Natural killer cell (primary cell): Measurements from ENCODE around the gene AATK. TPM values are rescaled to one million over a fixed set of nuclear protein-coding genes. Genes with fewer than 3 reads are reported as not detected.

Experiments used
- ATAC-seq, 3 donors: fragments of 150-1000 bp in 2 of 3; fragments of 200-7000 bp in 1 of 3; cut with Tn5 transposase; 1 replicate in 1 of 3; 2 replicates in 2 of 3; pipeline ENCODE4 v1.10.0; 2021; ENCODE audit warnings: mild to moderate bottlenecking in 2 of 3, moderate library complexity in 2 of 3
- DNase-seq, 2 donors: peaks; one replicate each; pipeline versions ENCODE4 v3.0.0 to v3.0.0-alpha.2; 2013 to 2021; ENCODE audit warnings: mixed read lengths in 1 of 2
- H3K27ac ChIP-seq: one replicate; pipeline ENCODE4 v1.5.1; 2013; ENCODE audit warnings: mild to moderate bottlenecking, low read length
- H3K27me3 ChIP-seq: one replicate; pipeline ENCODE4 v1.6.1; 2013; ENCODE audit warnings: low read length; ENCODE audit not compliant: control insufficient read depth, insufficient read depth
- H3K36me3 ChIP-seq: one replicate; pipeline ENCODE4 v1.6.1; 2013; ENCODE audit warnings: low read length; ENCODE audit not compliant: control insufficient read depth, insufficient read depth
- H3K4me1 ChIP-seq: one replicate; pipeline ENCODE4 v1.6.1; 2013; ENCODE audit warnings: low read length; ENCODE audit not compliant: control insufficient read depth, insufficient read depth
- H3K4me3 ChIP-seq: one replicate; pipeline ENCODE4 v1.5.1; 2013; ENCODE audit warnings: low read length
- H3K9me3 ChIP-seq: one replicate; pipeline ENCODE4 v1.6.1; 2013; ENCODE audit warnings: low read length; ENCODE audit not compliant: control insufficient read depth, insufficient read depth
- H3K27ac Mint-ChIP-seq, 2 donors: one replicate each; pipeline ENCODE4 v1.8.0; 2022; ENCODE audit warnings: mild to moderate bottlenecking in 2 of 2, mixed read lengths in 2 of 2, moderate library complexity in 1 of 2
- H3K27me3 Mint-ChIP-seq, 2 donors: one replicate each; pipeline ENCODE4 v1.8.0; 2022; ENCODE audit warnings: low read depth in 2 of 2, mixed read lengths in 2 of 2
- H3K36me3 Mint-ChIP-seq: one replicate; pipeline ENCODE4 v1.8.0; 2022; ENCODE audit warnings: mixed read lengths
- H3K4me1 Mint-ChIP-seq, 2 donors: one replicate each; pipeline ENCODE4 v1.8.0; 2022; ENCODE audit warnings: mixed read lengths in 2 of 2
- H3K4me3 Mint-ChIP-seq: one replicate; pipeline ENCODE4 v1.8.0; 2022; ENCODE audit warnings: mild to moderate bottlenecking, moderate library complexity, mixed read lengths
- H3K9me3 Mint-ChIP-seq, 2 donors: one replicate each; pipeline ENCODE4 v1.8.0; 2022; ENCODE audit warnings: mixed read lengths in 2 of 2
- CTCF ChIP-seq: fragments of 200-600 bp; IDR thresholded peaks from one replicate; pipeline ENCODE4 v1.8.0; 2022; ENCODE audit warnings: antibody characterized with exemption
- WGBS: methylation state at CpG from one replicate; pipeline ENCODE4 v1.1.7; 2013; ENCODE audit warnings: missing lambda C conversion rate; ENCODE audit not compliant: insufficient coverage; 5-methylcytosine and 5-hydroxymethylcytosine counted together
- intact Hi-C: fragments of 100-400 bp; cut with micrococcal nuclease; formaldehyde crosslinking; loops from one replicate; pipeline ENCODE4 v1.14.2; 2022
- total RNA-seq, 4 donors: library from RNA; stranded (reverse); fragments of 120-200 nt in 1 of 4; gene quantifications; one replicate each; pipeline versions ENCODE4 v1.2.3 to v1.2.4, GENCODE V29; 2013 to 2022

Gene AATK
- total RNA-seq, 3 donors from 2014 or later (not counting 1 experiment from before 2014, with no cell fraction given): 8.5 to 13.7 (median 10.4) TPM

- H3K4me3 Mint-ChIP-seq: no peak overlapping the region
- Histone ChIP-seq H3K36me3 (no peaks in the 10 kb centered on the region), H3K9me3 (no peaks in the 10 kb centered on the region), H3K4me3 (no peak overlapping the region), H3K27me3 (no peaks in the 10 kb centered on the region), H3K27ac (no peak overlapping the region), H3K4me1 (no peaks in the 10 kb centered on the region)
- H3K4me1 Mint-ChIP-seq: no peaks in the 10 kb centered on the region
- ATAC-seq (no peak), DNase-seq (no peak)
- no peak for TF ChIP-seq CTCF
- no peaks in the 10 kb centered on the region for H3K9me3 Mint-ChIP-seq
- WGBS: 78% methylated on average over 21 of the region's 21 CpGs
- intact Hi-C loops: no loop called here
- H3K27ac Mint-ChIP-seq: peak overlapping the region; percentile 31 to 69
- H3K36me3 Mint-ChIP-seq: no peaks in the 10 kb centered on the region
- no peaks in the 10 kb centered on the region for H3K27me3 Mint-ChIP-seq
Measured at GRCh38 chr17:81207610-81208581, 41.9 kb upstream of the AATK start.

GRCh38 chr17:81206657-81207056 lies 40.6 kb upstream of the AATK start:
- Mint-ChIP-seq H3K27me3 (no peaks in the 10 kb centered on the region), H3K4me1 (no peaks in the 10 kb centered on the region), H3K27ac (no peak overlapping the region), H3K9me3 (no peaks in the 10 kb centered on the region), H3K36me3 (no peaks in the 10 kb centered on the region), H3K4me3 (no peak overlapping the region)
- no peak overlapping the region for H3K4me3 ChIP-seq
- DNase-seq: no peak
- ATAC-seq: no peak
- WGBS: 95% methylated on average over 12 of the region's 12 CpGs
- H3K4me1 ChIP-seq: no peaks in the 10 kb centered on the region
- no peaks in the 10 kb centered on the region for H3K27me3 ChIP-seq
- intact Hi-C loops: no loop called here
- H3K36me3 ChIP-seq: no peaks in the 10 kb centered on the region
- TF ChIP-seq CTCF: no peak
- H3K9me3 ChIP-seq: no peaks in the 10 kb centered on the region
- no peak overlapping the region for H3K27ac ChIP-seq

- no peaks in the 10 kb centered on the region for H3K4me1 Mint-ChIP-seq
- H3K27ac ChIP-seq: no peak overlapping the region
- no peaks in the 10 kb centered on the region for H3K27me3 Mint-ChIP-seq
- H3K4me3 ChIP-seq: no peak overlapping the region
- H3K36me3 ChIP-seq: no peaks in the 10 kb centered on the region
- no peak for DNase-seq
- intact Hi-C loops: no loop called here
- no peaks in the 10 kb centered on the region for H3K4me1 ChIP-seq
- no peak overlapping the region for H3K27ac Mint-ChIP-seq
- no peak for TF ChIP-seq CTCF
- ATAC-seq: no peak
- no peaks in the 10 kb centered on the region for H3K9me3 Mint-ChIP-seq
- no peaks in the 10 kb centered on the region for H3K27me3 ChIP-seq
- no peaks in the 10 kb centered on the region for H3K9me3 ChIP-seq
- no peaks in the 10 kb centered on the region for H3K36me3 Mint-ChIP-seq
- WGBS: 89% methylated on average over 4 of the region's 4 CpGs
- H3K4me3 Mint-ChIP-seq: no peak overlapping the region
Measured at GRCh38 chr17:81206166-81206565, 40.1 kb upstream of the AATK start.
